IMR-90 (cell line): Measurements from ENCODE around the gene GPSM3. TPM values are rescaled to one million over a fixed set of nuclear protein-coding genes. Genes with fewer than 3 reads are reported as not detected.

Experiments used
- ATAC-seq: fragments of 200-7000 bp; cut with Tn5 transposase; 2 replicates; pipeline ENCODE4 v1.9.1; 2020; ENCODE audit warnings: low read depth, mild to moderate bottlenecking, moderate library complexity
- BruUV-seq: library from RNA; stranded (reverse); fragments of 400-500 nt; replicated peaks from 2 replicates; lab custom pipeline; 2021; lab: Mats Ljungman, UMichigan
- CTCF ChIA-PET: fragments of 300-600 bp; formaldehyde crosslinking; extraction: SDS; loops from one replicate; lab custom pipeline; 2021; ENCODE audit warnings: antibody characterized with exemption; lab: Yijun Ruan, JAX
- POLR2A ChIA-PET: fragments of 300-600 bp; sonication (Branson Sonifier 250); formaldehyde crosslinking; loops from one replicate; lab custom pipeline; 2022; ENCODE audit warnings: antibody characterized with exemption; ENCODE audit not compliant: unreplicated experiment; lab: Charles Lee
- DNase-seq: peaks from one replicate; pipeline ENCODE4 v3.0.0; 2013
- H2AFZ ChIP-seq: replicated peaks from 2 replicates; pipeline ENCODE3; 2013; ENCODE audit warnings: low read length, mild to moderate bottlenecking; ENCODE audit not compliant: poor library complexity
- H2AK5ac ChIP-seq: 2 replicates; pipeline ENCODE4 v1.6.1; 2013; ENCODE audit warnings: low read depth, low read length, inconsistent platforms
- H2AK9ac ChIP-seq: replicated peaks from 2 replicates; pipeline ENCODE3; 2013; ENCODE audit warnings: mild to moderate bottlenecking, low read depth, low read length, moderate library complexity; ENCODE audit not compliant: poor library complexity
- H2BK120ac ChIP-seq: 2 replicates; pipeline ENCODE4 v1.6.1; 2013; ENCODE audit warnings: low read depth, low read length, inconsistent platforms
- H2BK15ac ChIP-seq: 3 replicates; pipeline ENCODE4 v1.6.1; 2013; ENCODE audit warnings: low read depth, low read length, inconsistent platforms
- H2BK20ac ChIP-seq: 2 replicates; pipeline ENCODE4 v1.6.1; 2013; ENCODE audit warnings: low read depth, mild to moderate bottlenecking, inconsistent platforms, low read length, moderate library complexity
- H2BK5ac ChIP-seq: 2 replicates; pipeline ENCODE4 v1.6.1; 2013; ENCODE audit warnings: mild to moderate bottlenecking, low read depth, low read length, inconsistent platforms; ENCODE audit not compliant: poor library complexity, severe bottlenecking
- H3K14ac ChIP-seq: replicated peaks from 2 replicates; pipeline ENCODE4 v1.6.1; 2013; ENCODE audit warnings: low read depth, low read length, inconsistent platforms
- H3K18ac ChIP-seq: 2 replicates; pipeline ENCODE4 v1.6.1; 2013; ENCODE audit warnings: low read depth, low read length, control low read depth
- H3K23ac ChIP-seq: 2 replicates; pipeline ENCODE4 v1.6.1; 2013; ENCODE audit warnings: low read depth, low read length, inconsistent platforms
- H3K27ac ChIP-seq: 2 replicates; pipeline ENCODE4 v1.5.1; 2013; ENCODE audit warnings: mild to moderate bottlenecking, control low read depth, low read length; ENCODE audit not compliant: insufficient read depth
- H3K27me3 ChIP-seq: 2 replicates; pipeline ENCODE4 v1.6.1; 2013; ENCODE audit warnings: low read length; ENCODE audit not compliant: control insufficient read depth, insufficient read depth
- H3K36me3 ChIP-seq: 2 replicates; pipeline ENCODE4 v1.6.1; 2013; ENCODE audit warnings: low read length, mixed read lengths; ENCODE audit not compliant: control insufficient read depth, insufficient read depth
- H3K4ac ChIP-seq: 2 replicates; pipeline ENCODE4 v1.6.1; 2013; ENCODE audit warnings: low read depth, low read length, inconsistent platforms
- H3K4me1 ChIP-seq: 2 replicates; pipeline ENCODE4 v1.6.1; 2013; ENCODE audit warnings: low read length, mixed read lengths; ENCODE audit not compliant: control insufficient read depth, insufficient read depth
- H3K4me2 ChIP-seq: 2 replicates; pipeline ENCODE4 v1.6.1; 2013; ENCODE audit warnings: low read depth, mild to moderate bottlenecking, control low read depth, low read length, moderate library complexity
- H3K4me3 ChIP-seq: 2 replicates; pipeline ENCODE4 v1.5.1; 2013; ENCODE audit warnings: low read depth, mild to moderate bottlenecking, control low read depth, low read length, moderate library complexity; ENCODE audit not compliant: insufficient read depth
- H3K56ac ChIP-seq: 2 replicates; pipeline ENCODE4 v1.6.1; 2013; ENCODE audit warnings: low read length, inconsistent platforms; ENCODE audit not compliant: insufficient read depth; ENCODE audit errors: extremely low read depth
- H3K79me1 ChIP-seq, 2 experiments: 2 replicates each; pipeline ENCODE4 v1.6.1; 2013; ENCODE audit warnings: low read length in 2 of 2, inconsistent platforms in 1 of 2, low read depth in 1 of 2
- H3K9ac ChIP-seq: 2 replicates; pipeline ENCODE4 v1.6.1; 2013; ENCODE audit warnings: low read depth, low read length, control low read depth
- H3K9me1 ChIP-seq: 2 replicates; pipeline ENCODE4 v1.6.1; 2013; ENCODE audit warnings: low read length, inconsistent platforms; ENCODE audit not compliant: insufficient read depth
- H3K9me3 ChIP-seq: 2 replicates; pipeline ENCODE4 v1.6.1; 2013; ENCODE audit warnings: low read length; ENCODE audit not compliant: control insufficient read depth, insufficient read depth
- H4K20me1 ChIP-seq: 2 replicates; pipeline ENCODE4 v1.6.1; 2013; ENCODE audit warnings: low read length, inconsistent platforms; ENCODE audit not compliant: insufficient read depth
- H4K5ac ChIP-seq: 2 replicates; pipeline ENCODE4 v1.6.1; 2013; ENCODE audit warnings: mild to moderate bottlenecking, low read depth, low read length, control low read depth
- H4K8ac ChIP-seq, 2 experiments: 2 replicates each; pipeline ENCODE4 v1.6.1; 2013; ENCODE audit warnings: low read depth in 2 of 2, low read length in 2 of 2, control low read depth in 1 of 2, inconsistent platforms in 1 of 2
- H4K91ac ChIP-seq: 2 replicates; pipeline ENCODE4 v1.6.1; 2013; ENCODE audit warnings: low read depth, low read length, inconsistent platforms; ENCODE audit not compliant: insufficient read depth
- BHLHE40 ChIP-seq: fragments of 150-350 bp; IDR thresholded peaks from 2 replicates; pipeline ENCODE4 v1.6.1; 2016; ENCODE audit warnings: mild to moderate bottlenecking, low read depth, low read length
- MAFK ChIP-seq: IDR thresholded peaks from 2 replicates; pipeline ENCODE4 v1.6.1; 2012; ENCODE audit warnings: low read depth, low read length, improper control_type of control experiment
- MAZ ChIP-seq: IDR thresholded peaks from 2 replicates; pipeline ENCODE4 v1.6.1; 2012; ENCODE audit warnings: low read depth, mild to moderate bottlenecking, low read length, improper control_type of control experiment, moderate library complexity, borderline replicate concordance
- NFE2L2 ChIP-seq: fragments of 150-350 bp; IDR thresholded peaks from 2 replicates; pipeline ENCODE4 v1.6.1; 2016; ENCODE audit warnings: low read depth, mild to moderate bottlenecking, low read length
- POLR2A ChIP-seq: IDR thresholded peaks from 2 replicates; pipeline ENCODE4 v1.6.1; 2012; ENCODE audit warnings: mild to moderate bottlenecking, low read depth, low read length
- RCOR1 ChIP-seq: IDR thresholded peaks from 2 replicates; pipeline ENCODE4 v1.6.1; 2012; ENCODE audit warnings: mild to moderate bottlenecking, low read length, improper control_type of control experiment; ENCODE audit not compliant: insufficient replicate concordance
- WGBS, 2 experiments: methylation state at CpG; one replicate each; pipeline versions ENCODE4 v1.1.5 to v1.1.7; 2013; ENCODE audit warnings: missing lambda C conversion rate in 2 of 2; ENCODE audit not compliant: insufficient read length in 1 of 2; ENCODE audit errors: extremely low coverage in 2 of 2; 5-methylcytosine and 5-hydroxymethylcytosine counted together
- dilution Hi-C: fragments of 300-500 bp; cut with HindIII; formaldehyde crosslinking; loops from one replicate; pipeline ENCODE4 v1.14.3; 2018; ENCODE audit warnings: low sequenced_read_pairs; ENCODE audit not compliant: unreplicated experiment
- in situ Hi-C: fragments of 300-500 bp; cut with MboI; formaldehyde crosslinking; loops from 3 replicates; pipeline ENCODE4 v1.14.3; 2019; ENCODE audit warnings: low sequenced_read_pairs, inconsistent platforms, mixed read lengths
- intact Hi-C: fragments of 100-400 bp; cut with micrococcal nuclease; formaldehyde crosslinking; loops from 2 replicates; pipeline ENCODE4 v1.10.0; 2022
- polyA plus RNA-seq, 3 experiments: library from polyadenylated mRNA; depleted of rRNA; stranded (reverse); fragments of >200 nt; gene quantifications; 2 replicates each; pipeline ENCODE4 v1.2.3, GENCODE V29; 2012; ENCODE audit warnings: low replicate concordance in 1 of 3
- total RNA-seq: library from RNA; depleted of rRNA; stranded (reverse); fragments of >200 nt; gene quantifications from 2 replicates; pipeline ENCODE4 v1.2.3, GENCODE V29; 2012

Gene GPSM3
- total and polyA plus RNA-seq, 2 of the 4 experiments (the other 2 are of a cell fraction): 3.0 to 9.8 TPM

- POLR2A ChIA-PET: no interaction called here
- peaks cover 6 to 8% of the 10 kb centered on the region in 2 experiments for H3K79me1 ChIP-seq
- intact Hi-C loops: no loop called here
- no TSS peak for BruUV-seq
- no peak overlapping the region for H3K4me3 ChIP-seq
- H3K27me3 ChIP-seq: peaks cover 10% of the 10 kb centered on the region; the same call in 1 of the 2 replicates
- no peak overlapping the region for H2AK5ac ChIP-seq
- H4K91ac ChIP-seq: no peak overlapping the region
- no peak overlapping the region for H2BK20ac ChIP-seq
- no peak overlapping the region for H3K27ac ChIP-seq
- H3K4me1 ChIP-seq: peaks cover 3% of the 10 kb centered on the region; the same call in 1 of the 2 replicates
- no peak overlapping the region for H3K4ac ChIP-seq
- H4K20me1 ChIP-seq: no peaks in the 10 kb centered on the region
- CTCF ChIA-PET: no interaction called here
- in situ Hi-C loops: no loop called here
- H3K4me2 ChIP-seq: no peak overlapping the region
- ATAC-seq: no peak
- H2BK120ac ChIP-seq: no peak overlapping the region
- 70% methylated on average over 2 of the region's 13 CpGs; no CpG with 5 or more reads in 1 of the 2 experiments for WGBS, 2 experiments
- H2AK9ac ChIP-seq: no peak overlapping the region
- H4K5ac ChIP-seq: no peak overlapping the region
- no peak for DNase-seq
- dilution Hi-C loops: no loop called here
- H3K36me3 ChIP-seq: no peaks in the 10 kb centered on the region
- no peak overlapping the region for H3K14ac ChIP-seq
- no peak overlapping the region for H3K56ac ChIP-seq
- no peak overlapping the region for H2BK15ac ChIP-seq
- no peak overlapping the region for H2AFZ ChIP-seq
- no peak for TF ChIP-seq MAFK
- TF ChIP-seq POLR2A: no peak
- no peak for TF ChIP-seq RCOR1
- TF ChIP-seq BHLHE40: no peak
- TF ChIP-seq MAZ: no peak
- TF ChIP-seq NFE2L2: no peak
- H4K8ac ChIP-seq: no peak overlapping the region
- no peak overlapping the region for H3K23ac ChIP-seq
- H3K9me3 ChIP-seq: no peaks in the 10 kb centered on the region
- no peak overlapping the region for H3K9ac ChIP-seq
- no peak overlapping the region for H3K18ac ChIP-seq
- H2BK5ac ChIP-seq: no peak overlapping the region
- peaks cover 7% of the 10 kb centered on the region for H3K9me1 ChIP-seq
Observed at GRCh38 chr6:32200711-32201475, 8.4 kb upstream of the GPSM3 start.
